ENCODE data around the gene SLC9A9.
A peak's percentile ranks its signal among the peaks of the same experiment; 100 is the strongest.

Gene SLC9A9

DNA sequence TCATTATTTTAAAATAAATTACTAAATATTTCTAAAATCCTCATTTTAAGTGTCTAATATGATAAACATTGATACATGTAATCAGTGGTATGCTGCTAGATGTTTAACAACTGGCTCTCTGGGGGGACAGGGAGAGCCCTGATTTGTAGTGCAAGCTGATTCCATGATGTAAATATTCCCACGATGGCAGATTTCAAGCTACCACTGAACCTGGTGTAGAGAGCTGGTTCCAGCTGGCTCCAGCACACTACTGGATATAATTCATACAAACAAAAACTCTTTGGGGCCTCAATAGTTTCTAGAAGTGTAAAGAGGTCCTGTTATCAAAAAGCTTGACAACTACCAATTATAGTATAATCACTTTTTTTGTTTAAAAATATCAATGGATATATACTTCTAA is 316.2 kb downstream of the SLC9A9 start:
- Histone ChIP-seq H3K4me1 (ENCODE audit: insufficient read depth, low read length) (peaks cover 60% of the 10 kb centered on the region), H4K20me1 (ENCODE audit: insufficient read depth, low read length) (no peaks in the 10 kb centered on the region), H3K4me2 (ENCODE audit: insufficient read depth, low read length) (no peak overlapping the region), H3K27me3 (ENCODE audit: insufficient read depth, low read length, poor library complexity) (no peaks in the 10 kb centered on the region), H2AFZ (ENCODE audit: low read depth, low read length) (no peak overlapping the region), H3K9ac (ENCODE audit: low read depth, low read length) (no peak overlapping the region), H3K9me3 (ENCODE audit: insufficient read depth, low read length, severe bottlenecking) (no peaks in the 10 kb centered on the region), H3K4me3 (ENCODE audit: low read depth in 1 of 2, low read length in 2 of 2) (no peak overlapping the region), H3K79me2 (ENCODE audit: insufficient read depth, low read length) (peaks cover 6% of the 10 kb centered on the region; the same call in 1 of the 2 replicates), H3K36me3 (ENCODE audit: insufficient read depth, low read length) (no peaks in the 10 kb centered on the region), H3K27ac (ENCODE audit: low read length) (no peak overlapping the region)
- ATAC-seq (ENCODE audit: insufficient read depth, low read depth) (no peak), DNase-seq (no peak)
- TF ChIP-seq, protein P1, sequence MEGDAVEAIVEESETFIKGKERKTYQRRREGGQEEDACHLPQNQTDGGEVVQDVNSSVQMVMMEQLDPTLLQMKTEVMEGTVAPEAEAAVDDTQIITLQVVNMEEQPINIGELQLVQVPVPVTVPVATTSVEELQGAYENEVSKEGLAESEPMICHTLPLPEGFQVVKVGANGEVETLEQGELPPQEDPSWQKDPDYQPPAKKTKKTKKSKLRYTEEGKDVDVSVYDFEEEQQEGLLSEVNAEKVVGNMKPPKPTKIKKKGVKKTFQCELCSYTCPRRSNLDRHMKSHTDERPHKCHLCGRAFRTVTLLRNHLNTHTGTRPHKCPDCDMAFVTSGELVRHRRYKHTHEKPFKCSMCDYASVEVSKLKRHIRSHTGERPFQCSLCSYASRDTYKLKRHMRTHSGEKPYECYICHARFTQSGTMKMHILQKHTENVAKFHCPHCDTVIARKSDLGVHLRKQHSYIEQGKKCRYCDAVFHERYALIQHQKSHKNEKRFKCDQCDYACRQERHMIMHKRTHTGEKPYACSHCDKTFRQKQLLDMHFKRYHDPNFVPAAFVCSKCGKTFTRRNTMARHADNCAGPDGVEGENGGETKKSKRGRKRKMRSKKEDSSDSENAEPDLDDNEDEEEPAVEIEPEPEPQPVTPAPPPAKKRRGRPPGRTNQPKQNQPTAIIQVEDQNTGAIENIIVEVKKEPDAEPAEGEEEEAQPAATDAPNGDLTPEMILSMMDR (IDR thresholded peaks at IDR 0.05; ENCODE audit: borderline replicate concordance, extremely low read depth, low read length, poor library complexity, severe bottlenecking), result no peak
- TF ChIP-seq EZH2 (IDR thresholded peaks at IDR 0.05; ENCODE audit: borderline replicate concordance, low read depth, low read length, severe bottlenecking), result no peak

DNA sequence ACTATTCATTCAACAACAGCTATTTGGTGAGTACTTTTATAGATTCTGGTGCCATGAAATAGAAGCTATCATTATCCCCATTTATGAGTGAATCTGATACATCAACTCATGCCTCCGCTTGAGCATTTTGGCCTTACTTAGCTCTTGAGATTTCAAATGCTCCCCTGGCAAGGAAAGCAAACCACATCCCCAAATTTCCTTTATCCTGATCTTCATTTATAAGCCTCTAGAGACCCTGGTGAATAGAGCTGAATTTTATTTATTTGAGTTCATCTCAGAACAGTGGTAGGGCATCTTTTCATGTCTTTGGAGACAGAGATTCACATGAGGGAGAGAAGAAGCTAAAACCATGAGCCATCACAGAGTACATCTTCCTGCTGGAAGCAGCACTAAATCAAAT is 317.2 kb downstream of the SLC9A9 start:
- Histone ChIP-seq H3K27me3 (ENCODE audit: insufficient read depth, low read length, poor library complexity) (no peaks in the 10 kb centered on the region), H3K79me2 (ENCODE audit: insufficient read depth, low read length) (peaks cover 6% of the 10 kb centered on the region; the same call in 1 of the 2 replicates), H3K36me3 (ENCODE audit: insufficient read depth, low read length) (no peaks in the 10 kb centered on the region), H3K4me2 (ENCODE audit: insufficient read depth, low read length) (no peak overlapping the region), H3K4me3 (ENCODE audit: low read depth in 1 of 2, low read length in 2 of 2) (no peak overlapping the region), H2AFZ (ENCODE audit: low read depth, low read length) (no peak overlapping the region), H3K27ac (ENCODE audit: low read length) (no peak overlapping the region), H3K9ac (ENCODE audit: low read depth, low read length) (no peak overlapping the region), H4K20me1 (ENCODE audit: insufficient read depth, low read length) (no peaks in the 10 kb centered on the region), H3K9me3 (ENCODE audit: insufficient read depth, low read length, severe bottlenecking) (no peaks in the 10 kb centered on the region), H3K4me1 (ENCODE audit: insufficient read depth, low read length) (peaks cover 60% of the 10 kb centered on the region)
- ATAC-seq (ENCODE audit: insufficient read depth, low read depth), result no peak
- DNase-seq, result no peak
- no peak for TF ChIP-seq EZH2 (IDR thresholded peaks at IDR 0.05; ENCODE audit: borderline replicate concordance, low read depth, low read length, severe bottlenecking)
- TF ChIP-seq, protein P1 (IDR thresholded peaks at IDR 0.05; ENCODE audit: borderline replicate concordance, extremely low read depth, low read length, poor library complexity, severe bottlenecking), result no peak

DNA sequence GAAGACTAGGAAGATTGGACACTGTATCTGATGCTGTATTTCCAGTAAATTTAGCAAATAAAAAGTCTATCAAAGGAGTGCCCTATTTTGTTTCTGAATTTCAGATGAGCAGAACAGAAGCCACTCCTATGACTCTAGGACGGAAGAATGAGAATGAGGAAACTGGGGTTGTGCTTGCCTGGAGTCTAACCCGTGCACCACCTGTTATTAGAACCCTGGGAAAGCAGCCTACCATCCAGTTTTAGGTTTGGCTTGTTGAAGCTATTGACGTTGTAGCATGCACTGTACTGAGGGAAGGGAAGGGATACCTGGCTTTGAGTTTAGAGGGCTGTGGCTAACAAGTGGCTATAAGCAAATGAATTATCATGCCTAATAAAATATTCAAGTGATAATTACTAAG is 318.5 kb downstream of the SLC9A9 start:
- ATAC-seq (ENCODE audit: insufficient read depth, low read depth), result no peak
- no peak overlapping the region for H2AFZ ChIP-seq (ENCODE audit: low read depth, low read length)
- no peak overlapping the region for H3K4me3 ChIP-seq (ENCODE audit: low read depth in 1 of 2, low read length in 2 of 2)
- peak overlapping the region; percentile 89 for H3K27ac ChIP-seq (ENCODE audit: low read length)
- H3K9ac ChIP-seq (ENCODE audit: low read depth, low read length), result peak overlapping the region; percentile 50; the same call in 1 of the 2 replicates
- H3K4me2 ChIP-seq (ENCODE audit: insufficient read depth, low read length), result no peak overlapping the region
- no peaks in the 10 kb centered on the region for H3K9me3 ChIP-seq (ENCODE audit: insufficient read depth, low read length, severe bottlenecking)
- DNase-seq, result no peak
- no peaks in the 10 kb centered on the region for H3K36me3 ChIP-seq (ENCODE audit: insufficient read depth, low read length)
- H3K27me3 ChIP-seq (ENCODE audit: insufficient read depth, low read length, poor library complexity), result no peaks in the 10 kb centered on the region
- TF ChIP-seq, protein P1 (IDR thresholded peaks at IDR 0.05; ENCODE audit: borderline replicate concordance, extremely low read depth, low read length, poor library complexity, severe bottlenecking), result no peak
- TF ChIP-seq EZH2 (IDR thresholded peaks at IDR 0.05; ENCODE audit: borderline replicate concordance, low read depth, low read length, severe bottlenecking), result no peak
- H3K4me1 ChIP-seq (ENCODE audit: insufficient read depth, low read length), result peaks cover 69% of the 10 kb centered on the region
- H3K79me2 ChIP-seq (ENCODE audit: insufficient read depth, low read length), result peaks cover 6% of the 10 kb centered on the region; the same call in 1 of the 2 replicates
- H4K20me1 ChIP-seq (ENCODE audit: insufficient read depth, low read length), result no peaks in the 10 kb centered on the region

Measured in DND-41 (cell line).